NK-92 treated with Interleukin-12 subunit alpha and Interleukin-12 subunit beta, amount 100 ng/mL, for 24 hours (cell line): ENCODE results near the gene IL12RB2.

Experiments used
- DNase-seq: peaks from one replicate; lab custom pipeline; 2025; lab: John Stamatoyannopoulos, UW

The IL12RB2 gene

DNA sequence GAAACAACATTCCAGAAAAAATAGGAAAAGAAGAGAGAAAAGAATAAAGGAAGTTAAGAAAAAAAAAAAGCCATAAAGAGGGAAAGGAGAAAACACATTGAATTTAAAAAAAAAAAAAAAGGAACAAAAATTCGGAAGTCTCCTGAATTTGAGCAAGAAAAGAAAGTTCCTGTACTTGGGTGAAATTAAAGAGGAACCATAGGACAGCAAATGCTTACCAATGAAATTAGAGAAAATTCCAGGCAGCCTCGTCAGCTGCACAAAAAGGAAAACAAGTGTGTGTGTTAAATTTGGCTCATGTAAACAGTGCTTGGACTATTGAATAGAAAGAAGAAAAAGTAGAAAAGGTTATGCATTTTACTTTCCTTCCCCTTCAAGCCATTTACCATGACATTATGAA lies 4.9 kb downstream of the IL12RB2 start:
- DNase-seq = no peak

DNA sequence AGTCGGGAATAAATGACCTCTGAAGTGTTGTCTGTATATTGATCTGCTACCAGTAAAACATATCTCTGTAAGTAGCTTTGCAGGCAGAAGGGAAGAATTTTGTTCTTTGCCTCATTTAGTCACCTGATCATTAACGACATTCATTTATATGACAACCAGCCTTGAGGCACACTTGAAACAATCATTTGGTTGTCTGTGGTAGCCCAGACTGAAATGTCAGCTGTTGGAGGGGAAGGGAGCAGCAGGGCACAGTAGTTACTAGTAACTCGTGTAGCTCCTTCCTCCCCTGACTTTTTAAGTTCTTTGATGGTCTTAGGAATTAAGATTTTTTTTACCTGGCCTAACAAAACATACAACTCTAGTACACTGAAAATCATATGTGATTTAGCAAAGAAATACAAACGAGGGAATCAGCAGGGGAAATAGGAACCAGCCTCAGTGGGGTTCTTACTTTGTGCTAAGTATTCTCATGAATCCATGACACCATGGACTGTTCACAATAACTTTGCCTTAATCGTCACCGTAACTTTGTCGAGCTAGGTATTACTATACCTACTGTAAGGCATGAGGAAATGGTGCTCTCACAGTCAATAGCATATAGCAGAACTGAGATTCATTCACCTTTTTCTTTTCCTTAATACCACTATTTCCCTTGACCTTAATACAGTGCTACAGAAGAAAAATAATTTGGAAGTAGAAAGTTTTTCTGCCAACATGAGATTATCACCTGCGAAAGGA lies 6.4 kb downstream of the IL12RB2 start:
- no peak for DNase-seq

DNA sequence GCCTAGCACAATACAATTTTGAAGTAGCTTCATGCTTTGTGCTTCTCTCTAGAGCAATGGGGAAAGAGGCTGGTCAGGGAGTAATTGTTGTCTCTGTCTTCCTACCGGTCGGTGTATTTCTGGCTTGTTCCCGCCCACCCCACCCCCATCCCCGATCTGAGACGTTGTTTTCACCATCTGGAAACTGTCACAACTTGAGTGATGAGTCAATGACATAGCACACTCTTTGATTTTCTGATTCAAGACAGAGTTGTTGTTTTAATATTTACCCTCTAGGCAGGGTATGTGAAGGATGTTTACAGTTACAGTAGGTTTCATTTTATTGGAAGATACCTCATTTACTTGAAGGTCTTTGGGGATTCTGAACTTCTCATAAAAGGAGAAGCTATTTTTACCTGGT lies 7.0 kb downstream of the IL12RB2 start:
- DNase-seq = no peak

GRCh38 chr1:67316180-67316902 lies 8.7 kb downstream of the IL12RB2 start:
- DNase-seq = no peak

GRCh38 chr1:67316918-67317317 lies 9.2 kb downstream of the IL12RB2 start:
- no peak for DNase-seq

DNA sequence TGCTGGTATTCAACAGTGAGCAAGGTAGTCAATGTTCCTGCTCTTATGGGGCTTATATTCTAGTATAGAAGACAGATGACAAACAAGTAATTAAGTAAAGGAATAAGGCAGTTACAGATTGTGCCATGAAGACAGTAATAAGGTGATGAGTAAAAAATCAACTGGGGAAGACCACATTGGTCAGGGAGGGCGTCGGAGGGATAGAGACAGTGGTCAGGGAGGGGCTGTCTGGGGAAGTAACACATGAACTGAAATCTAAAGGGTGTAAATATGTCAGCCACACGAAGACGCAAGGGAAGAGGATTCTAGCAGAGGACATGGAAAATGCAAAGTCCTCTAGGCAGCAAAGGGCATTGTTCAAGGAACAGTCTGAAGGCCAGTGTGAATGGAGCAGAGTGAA lies 10.1 kb downstream of the IL12RB2 start:
- no peak for DNase-seq

DNA sequence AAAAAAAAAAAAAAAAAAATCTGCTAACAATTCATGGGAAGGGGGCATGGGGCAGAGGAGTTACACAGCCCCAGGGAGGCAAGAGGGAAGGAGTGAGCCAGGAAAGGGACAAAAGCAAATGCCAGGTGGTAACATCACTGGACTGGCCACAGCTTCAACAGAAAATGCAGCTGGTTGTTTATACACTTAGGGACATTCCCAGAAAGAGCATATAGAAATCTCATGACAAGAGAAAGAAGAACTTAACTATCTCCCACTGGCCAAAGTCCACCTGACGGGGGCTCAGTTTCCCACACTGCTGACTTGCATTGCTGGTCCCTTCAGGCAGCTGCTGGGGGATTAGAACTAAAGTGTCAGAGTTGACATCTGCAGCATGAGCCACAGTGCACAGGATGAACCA lies 14.8 kb downstream of the IL12RB2 start:
- no peak for DNase-seq

GRCh38 chr1:67323087-67323486 lies 15.4 kb downstream of the IL12RB2 start:
- no peak for DNase-seq

DNA sequence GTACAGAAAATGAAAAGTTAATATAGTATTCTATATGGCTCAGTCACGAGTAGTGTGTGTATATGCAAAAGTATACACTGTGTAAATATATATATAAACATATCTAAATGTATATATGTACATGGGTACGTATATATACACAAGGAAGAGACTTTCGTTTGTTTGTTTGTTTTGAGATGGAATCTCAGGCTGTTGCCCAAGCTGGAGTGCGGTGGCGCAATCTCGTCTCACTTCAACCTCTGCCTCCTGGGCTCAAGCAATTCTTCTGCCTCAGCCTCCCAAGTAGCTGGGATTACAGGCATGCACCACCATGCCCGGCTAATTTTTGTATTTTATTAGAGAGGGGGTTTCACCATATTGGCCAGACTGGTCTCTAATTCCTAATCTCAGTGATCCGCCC lies 16.4 kb downstream of the IL12RB2 start:
- DNase-seq = no peak

- DNase-seq = no peak
These were observed 20.3 kb downstream of the IL12RB2 start for GRCh38 chr1:67327864-67328466.

DNA sequence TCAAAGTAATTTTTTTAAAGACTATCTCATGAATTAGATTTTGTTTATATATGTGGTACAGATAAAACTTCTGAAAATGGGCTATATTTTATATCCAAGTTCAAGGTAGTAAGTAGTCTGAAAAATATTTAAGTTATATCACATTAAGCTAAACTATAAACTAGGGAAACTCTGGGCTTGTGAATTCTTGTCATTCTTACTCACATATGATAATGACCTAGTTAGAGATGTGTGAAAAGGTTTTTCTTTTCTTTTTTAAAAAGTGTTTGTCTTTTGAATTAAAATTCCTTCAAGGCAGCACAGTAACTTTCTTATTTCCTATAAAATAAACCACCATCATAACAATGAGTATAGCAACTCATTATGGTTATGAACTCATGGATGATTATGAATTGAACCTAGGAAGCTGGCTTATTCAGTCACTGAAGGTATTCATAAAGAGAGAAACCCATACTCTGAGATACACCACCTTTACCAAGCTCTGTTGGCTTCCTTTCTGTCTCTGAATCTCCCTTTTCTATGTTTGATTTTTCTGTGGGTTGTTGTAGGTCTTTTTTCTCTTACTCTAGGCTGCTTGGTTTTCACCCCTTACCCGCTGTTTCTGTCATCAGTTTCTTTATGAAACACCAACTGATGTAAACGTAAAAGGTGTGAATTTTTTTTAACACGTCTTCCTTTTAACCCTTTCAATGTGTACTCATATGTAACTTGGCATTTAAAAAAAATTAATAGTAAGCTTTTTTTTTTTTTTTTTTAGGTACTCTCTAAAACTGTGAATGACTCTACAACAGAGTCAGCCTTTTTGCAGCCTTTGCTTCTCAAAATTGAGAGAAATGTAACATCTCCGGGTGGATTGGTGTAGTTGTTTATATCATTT lies 25.2 kb downstream of the IL12RB2 start:
- no peak for DNase-seq

DNA sequence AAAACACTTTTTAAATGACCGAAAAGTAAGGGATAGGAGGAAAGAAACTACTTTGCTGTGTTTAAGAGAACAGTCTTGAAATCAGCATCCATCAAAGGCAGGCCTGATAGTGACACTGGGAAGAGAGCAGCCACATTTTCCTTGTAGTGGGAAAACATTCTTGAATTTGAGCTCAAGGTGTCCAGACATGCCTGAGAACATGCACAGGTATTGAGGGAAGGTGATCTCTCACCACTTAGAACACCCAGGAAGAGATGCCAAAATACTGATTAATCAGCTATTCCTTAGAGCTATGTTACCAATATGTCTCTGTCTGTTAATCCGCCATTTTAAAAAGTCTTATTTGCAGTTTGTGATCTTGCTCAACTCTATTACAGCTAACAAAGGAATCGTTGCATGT lies 25.9 kb downstream of the IL12RB2 start:
- DNase-seq = no peak

- no peak for DNase-seq
These were observed 27.7 kb downstream of the IL12RB2 start for GRCh38 chr1:67335411-67335810.

DNA sequence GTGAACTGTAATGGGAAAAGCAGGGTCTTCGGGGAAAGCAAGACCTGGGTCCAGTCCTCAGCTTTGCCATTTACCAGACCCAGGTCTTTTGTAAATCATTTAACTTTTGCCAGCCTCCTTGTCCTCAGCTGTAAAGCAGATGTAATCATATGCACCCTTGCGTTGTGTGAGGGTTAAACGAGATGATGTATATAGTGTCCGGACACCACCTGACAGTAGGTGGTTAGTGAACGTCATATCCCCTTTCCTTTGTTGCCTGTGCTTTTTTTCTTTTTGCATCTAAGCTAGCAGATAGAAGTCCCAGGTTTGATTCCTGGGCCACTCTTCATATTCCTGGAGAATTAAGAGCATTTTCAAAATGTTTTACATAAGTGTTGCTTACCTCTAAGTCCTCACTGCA lies 28.5 kb downstream of the IL12RB2 start:
- no peak for DNase-seq

- DNase-seq = peak; percentile 11
These were observed 29.1 kb downstream of the IL12RB2 start for GRCh38 chr1:67336783-67337182.

- peak; percentile 9 for DNase-seq
These were observed 31.0 kb downstream of the IL12RB2 start for GRCh38 chr1:67338642-67339041.

DNA sequence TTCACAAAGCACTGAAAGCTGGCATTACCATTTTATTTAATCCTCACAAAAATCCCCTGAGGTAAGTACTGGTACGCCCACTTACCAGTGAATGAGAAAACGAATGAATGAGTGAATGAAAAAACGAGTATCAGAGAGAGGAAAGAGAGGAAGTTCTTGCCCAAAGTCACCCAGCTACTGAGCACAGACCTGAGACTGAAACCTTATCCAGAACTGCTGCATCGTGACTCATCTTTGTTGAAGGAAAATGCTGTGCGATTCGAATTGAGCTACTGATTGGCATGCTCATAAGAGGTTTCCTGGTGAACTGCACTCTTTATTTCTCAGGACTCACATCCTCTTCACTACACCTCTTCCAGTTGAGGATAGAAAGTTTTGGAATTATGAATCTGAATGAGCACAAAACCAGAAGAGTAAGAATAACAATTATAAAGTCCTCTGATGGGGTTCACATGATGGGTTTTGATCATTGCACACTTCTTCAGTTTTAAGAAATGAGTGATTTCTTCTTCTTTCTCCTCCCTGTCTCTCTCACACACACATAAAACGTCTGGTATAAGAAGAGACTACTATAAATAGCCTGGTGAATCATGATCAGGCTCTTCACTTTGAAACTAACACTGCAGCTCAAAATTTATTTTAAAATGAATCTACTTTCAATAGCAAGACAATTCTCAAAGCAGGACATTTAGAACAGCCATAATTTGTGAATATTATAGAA lies 32.1 kb downstream of the IL12RB2 start:
- DNase-seq = no peak

- DNase-seq = no peak
These were observed 34.6 kb downstream of the IL12RB2 start for GRCh38 chr1:67342076-67342890.

DNA sequence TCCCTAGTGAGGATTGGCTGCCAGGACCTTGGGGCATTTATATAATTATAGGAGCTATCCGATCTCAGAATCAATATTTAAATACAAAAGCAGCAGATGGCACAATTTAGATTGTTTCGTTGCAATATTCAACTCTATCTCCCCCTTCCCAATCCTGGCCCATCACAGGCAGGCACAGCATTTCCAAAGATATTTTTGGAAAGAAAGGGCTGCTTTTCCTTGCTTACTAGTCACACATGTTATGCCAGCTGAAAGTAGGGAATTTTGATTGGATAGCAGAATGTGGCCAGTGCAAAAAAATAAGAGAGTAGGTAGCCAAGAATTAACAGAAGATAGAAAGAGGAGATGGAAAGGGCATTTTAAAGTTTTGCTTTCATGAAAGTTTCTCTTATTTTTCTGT lies 37.9 kb downstream of the IL12RB2 start:
- DNase-seq = no peak

DNA sequence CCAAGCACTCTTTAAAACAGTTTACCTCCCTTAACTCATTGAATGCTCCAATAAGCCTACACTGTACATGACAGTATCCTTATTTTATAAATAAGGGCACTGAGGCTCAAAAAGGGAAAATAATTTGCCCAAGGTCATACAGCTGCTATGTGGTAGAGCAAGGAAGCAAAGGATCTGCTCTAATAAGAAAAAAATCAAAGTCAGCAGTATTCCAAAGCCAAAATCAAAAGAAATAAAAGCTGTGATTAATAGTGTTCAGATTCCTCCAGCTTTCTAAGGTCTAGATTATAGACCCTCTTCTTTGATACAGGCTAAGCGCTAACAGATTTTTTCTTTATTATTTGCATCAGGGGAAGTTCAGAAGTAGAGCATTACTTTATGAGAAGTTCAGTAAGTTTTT lies 39.3 kb downstream of the IL12RB2 start:
- no peak for DNase-seq
